Stimulated activated CD8-positive, alpha-beta memory T cell treated with anti-CD3 and anti-CD28 coated beads, Interleukin-2, amount 100 ng/mL, for 48 hours (primary cell): Measurements from ENCODE around the gene CASP9.
"Not testable (repeated sequence)": the region's sequence is repeated elsewhere in the genome, so short reads cannot be mapped to it uniquely, and the experiment has no call there.

ENCODE experiments used
- DNase-seq, 2 donors: peaks; one replicate each; pipeline ENCODE4 v3.0.0-alpha.2; 2020; ENCODE audit warnings: low read depth in 2 of 2

CASP9 gene

GRCh38 chr1:15500184-15501178 is 23.5 kb downstream of the CASP9 start:
- DNase-seq: no peak

- DNase-seq: no peak
Measured at GRCh38 chr1:15493869-15494390, 30.1 kb downstream of the CASP9 start.

- DNase-seq: no peak
Measured at GRCh38 chr1:15492596-15492995, 31.4 kb downstream of the CASP9 start.

GRCh38 chr1:15491010-15491409 is 33.0 kb downstream of the CASP9 start:
- not testable (repeated sequence) for DNase-seq

- DNase-seq: no peak
Measured at GRCh38 chr1:15489052-15489736, 34.8 kb downstream of the CASP9 start.

- no peak for DNase-seq
Measured at GRCh38 chr1:15488371-15488770, 35.6 kb downstream of the CASP9 start.

- not testable (repeated sequence) for DNase-seq
Measured at GRCh38 chr1:15486844-15487610, 37.0 kb downstream of the CASP9 start.

- no peak for DNase-seq
Measured at GRCh38 chr1:15485636-15486035, 38.4 kb downstream of the CASP9 start.

GRCh38 chr1:15484443-15484842 is 39.6 kb downstream of the CASP9 start:
- not testable (repeated sequence) for DNase-seq

- DNase-seq: no peak
Measured at GRCh38 chr1:15483971-15484370, 40.0 kb downstream of the CASP9 start.

GRCh38 chr1:15482983-15483543 is 41.0 kb downstream of the CASP9 start:
- DNase-seq: not testable (repeated sequence)

GRCh38 chr1:15482455-15482854 is 41.6 kb downstream of the CASP9 start:
- not testable (repeated sequence) for DNase-seq

GRCh38 chr1:15479654-15480347 is 44.2 kb downstream of the CASP9 start:
- DNase-seq: no peak

- DNase-seq: no peak
Measured at GRCh38 chr1:15477646-15478212, 46.3 kb downstream of the CASP9 start.

GRCh38 chr1:15476927-15477326 is 47.1 kb downstream of the CASP9 start:
- no peak for DNase-seq

GRCh38 chr1:15475752-15476314 is 48.2 kb downstream of the CASP9 start, which contains the start of gene CELA2B:
Gene CELA2B (plus strand): TSS chr1:15476104. CDS start chr1:15476126, 22 bp downstream.
- no peak for DNase-seq

GRCh38 chr1:15472587-15472986 is 51.4 kb downstream of the CASP9 start:
- DNase-seq: no peak

GRCh38 chr1:15471723-15472122 is 52.3 kb downstream of the CASP9 start:
- DNase-seq: not testable (repeated sequence)

GRCh38 chr1:15471067-15471466 is 52.9 kb downstream of the CASP9 start:
- DNase-seq: not testable (repeated sequence)
